Endothelial cell of umbilical vein (primary cell): Measurements from ENCODE around the gene SLC8A2.

Source experiments
- CTCF ChIP-seq, 2 donors: IDR thresholded peaks; 1 replicate in 1 of 2; 2 replicates in 1 of 2; pipeline ENCODE4 v1.5.1; 2011; ENCODE audit warnings: low read length in 2 of 2, mild to moderate bottlenecking in 2 of 2, moderate library complexity in 2 of 2, control low read depth in 1 of 2, inconsistent platforms in 1 of 2, low read depth in 1 of 2; ENCODE audit not compliant: insufficient read depth in 1 of 2; ENCODE audit errors: extremely low read depth in 1 of 2
- EZH2 ChIP-seq: IDR thresholded peaks from 2 replicates; pipeline ENCODE4 v1.6.1; 2012; ENCODE audit warnings: borderline replicate concordance, low read depth, mild to moderate bottlenecking, moderate library complexity, low read length, inconsistent platforms; ENCODE audit not compliant: severe bottlenecking
- MYC ChIP-seq: IDR thresholded peaks from one replicate; pipeline ENCODE4 v1.6.1; 2011; ENCODE audit warnings: mild to moderate bottlenecking, low read depth, low read length
- POLR2A ChIP-seq: IDR thresholded peaks from 2 replicates; pipeline ENCODE4 v1.6.1; 2012; ENCODE audit warnings: low read depth, mild to moderate bottlenecking, control low read depth, low read length
- POLR2AphosphoS5 ChIP-seq: IDR thresholded peaks from 2 replicates; pipeline ENCODE4 v1.6.1; 2012; ENCODE audit warnings: low read depth, mild to moderate bottlenecking, control low read depth, low read length, moderate library complexity; ENCODE audit not compliant: insufficient read depth

DNA sequence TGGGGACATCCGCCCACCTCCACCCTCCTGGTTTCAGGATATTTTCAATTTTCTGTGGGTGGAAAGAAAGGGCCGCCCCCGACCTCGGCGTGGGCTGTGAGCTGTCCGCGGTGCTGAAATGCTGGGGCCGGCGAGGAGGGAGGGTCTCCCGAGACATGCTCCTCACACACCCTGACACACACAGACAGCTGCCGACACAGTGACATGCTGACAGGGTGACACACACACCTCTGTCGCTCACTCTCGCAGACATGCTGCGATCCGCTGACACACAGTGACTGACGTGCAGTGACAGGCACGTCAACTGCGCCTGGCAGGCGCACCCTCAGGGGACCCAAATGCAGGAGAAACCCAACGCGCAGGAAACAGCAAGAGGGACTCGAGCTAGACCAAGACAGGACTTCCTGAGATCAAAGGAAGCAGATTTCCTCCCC, 27.3 kb downstream of the SLC8A2 start:
- TF ChIP-seq CTCF (IDR thresholded peaks at IDR 0.05; ENCODE audit: extremely low read depth in 1 of 2, insufficient read depth in 1 of 2, low read depth in 1 of 2, low read length in 2 of 2) = no peak
- TF ChIP-seq EZH2 = no peak
- no peak for TF ChIP-seq POLR2A
- TF ChIP-seq MYC = no peak
- no peak for TF ChIP-seq POLR2AphosphoS5
